NCI-H524 treated with DMSO at 0.1 percent for 48 hours (cell line): Measurements from ENCODE around the gene PIP5K1C.
"Not testable (repeated sequence)": the region's sequence is repeated elsewhere in the genome, so short reads cannot be mapped to it uniquely, and the experiment has no call there.

ENCODE experiments used
- DNase-seq: peaks from one replicate; lab custom pipeline; 2025; lab: John Stamatoyannopoulos, UW

PIP5K1C gene

DNA sequence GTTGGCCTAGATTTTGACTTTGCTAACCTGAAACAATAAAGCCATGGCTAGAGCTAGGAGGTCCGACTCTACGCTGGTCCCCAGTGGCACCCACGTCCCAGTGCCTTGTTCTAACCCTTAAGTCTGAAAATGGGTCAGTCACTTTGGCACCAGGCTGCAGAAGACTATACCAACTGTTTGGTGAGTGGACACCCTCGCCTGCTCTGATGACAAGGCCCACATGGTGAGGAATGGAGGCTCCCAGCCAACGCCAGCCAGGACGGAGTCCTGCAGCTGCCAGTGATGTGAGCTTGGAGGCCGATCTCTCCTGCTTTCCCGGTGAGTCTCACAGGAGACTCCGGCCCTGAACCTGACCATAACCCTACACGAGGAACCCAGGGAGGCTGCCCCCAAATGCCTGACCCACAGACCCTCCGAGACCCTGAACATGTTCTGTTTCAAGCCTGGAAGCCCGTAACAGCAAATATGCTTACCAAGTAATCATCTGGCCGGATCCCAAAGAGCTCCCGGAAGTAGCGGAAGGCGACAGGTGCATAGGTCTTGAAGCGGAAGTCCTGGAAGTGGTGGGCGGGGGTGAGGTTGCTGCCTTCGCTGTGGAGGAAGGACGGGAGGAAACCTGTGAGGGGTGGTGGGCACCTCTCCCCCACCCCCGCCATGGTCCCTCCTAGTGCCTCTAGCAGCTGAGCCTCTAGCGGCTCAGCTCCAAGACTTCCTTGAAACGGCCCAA, 39.6 kb downstream of the PIP5K1C start:
- no peak for DNase-seq

- DNase-seq, result no peak
Observed at GRCh38 chr19:3659746-3660112, 40.5 kb downstream of the PIP5K1C start.

DNA sequence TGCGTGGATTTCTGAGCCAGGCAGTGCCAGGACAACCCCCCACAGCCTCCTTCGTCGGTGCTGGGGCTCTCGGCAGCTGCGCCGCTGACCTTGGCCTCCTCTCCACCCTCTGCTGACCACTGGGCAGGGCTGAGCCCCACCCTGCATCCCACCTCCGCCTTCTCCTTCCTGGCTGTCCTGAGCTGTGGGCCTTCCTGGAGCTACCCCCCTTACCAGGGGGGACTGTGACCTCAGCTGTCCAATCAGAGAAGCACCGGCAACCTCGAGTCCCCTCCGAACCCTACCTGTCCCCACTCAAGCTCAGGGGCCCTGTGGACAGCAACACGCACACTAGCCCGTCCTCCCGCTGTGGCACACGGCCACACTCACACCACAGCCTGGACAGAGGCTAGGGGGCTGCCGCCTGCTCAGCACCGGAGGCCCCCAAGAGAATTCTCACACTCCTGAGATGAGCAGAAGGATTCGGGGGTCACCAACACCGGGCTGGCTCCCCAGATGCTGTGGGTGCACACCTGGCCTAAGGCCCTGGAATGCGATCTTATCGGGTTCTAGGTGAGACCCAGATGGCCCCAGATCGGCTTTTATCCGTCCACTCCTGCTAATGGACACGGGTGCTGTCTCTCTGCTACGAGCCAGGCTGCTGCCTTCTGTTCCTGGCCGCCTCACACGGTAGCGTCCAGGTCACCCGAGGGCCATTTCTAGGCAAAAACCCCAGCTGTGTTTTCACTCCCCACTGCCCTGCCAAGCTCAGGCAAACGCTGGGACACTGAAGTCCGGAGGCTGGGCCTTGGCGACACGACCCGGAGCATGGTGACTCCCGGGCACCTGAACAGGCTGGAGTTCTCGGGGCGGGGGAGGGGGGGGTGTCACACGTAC, 41.2 kb downstream of the PIP5K1C start:
- no peak for DNase-seq

DNA sequence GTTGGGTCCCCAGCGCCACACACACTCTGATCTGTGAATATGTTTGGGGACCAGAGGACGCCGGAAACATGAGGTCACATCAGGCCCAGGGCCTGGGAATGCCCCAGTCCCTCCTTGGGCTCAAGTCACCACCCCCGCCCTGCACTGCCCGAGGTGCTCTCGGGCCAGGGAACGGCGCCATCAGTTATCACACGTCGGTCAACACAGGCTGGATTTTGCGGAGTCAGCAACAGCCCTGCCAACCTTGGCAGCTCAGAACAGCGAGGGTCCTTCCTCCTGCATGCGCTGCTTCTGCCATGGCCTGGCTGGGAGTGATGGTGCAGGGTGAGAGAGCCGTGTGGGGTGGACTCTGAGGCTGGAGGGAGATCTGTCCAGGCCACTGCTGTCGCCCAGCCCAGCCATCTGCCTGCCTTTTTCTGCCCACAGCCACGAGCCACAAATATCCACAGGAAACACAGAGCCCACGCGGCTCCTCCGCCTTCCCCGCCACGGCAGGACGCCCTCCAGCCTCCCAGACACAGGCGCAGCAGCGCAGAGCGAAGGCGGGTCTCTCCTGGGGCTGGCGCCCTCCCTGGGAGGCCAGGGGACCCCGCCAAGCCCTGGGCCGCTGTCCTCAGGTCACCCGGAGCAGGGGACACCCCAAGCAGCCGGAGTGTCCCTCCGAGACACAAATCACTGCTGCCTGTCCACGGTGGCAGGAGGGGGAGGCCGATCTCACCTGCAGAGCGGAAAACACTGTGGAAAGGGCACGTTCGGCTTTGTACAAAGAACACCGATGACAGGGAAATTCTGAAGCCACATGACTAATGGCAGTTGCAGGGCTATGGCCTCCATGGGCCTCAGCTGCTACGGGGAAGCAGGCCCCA, 42.0 kb downstream of the PIP5K1C start:
- no peak for DNase-seq

- DNase-seq, result no peak
Observed at GRCh38 chr19:3657395-3657769, 42.9 kb downstream of the PIP5K1C start.

DNA sequence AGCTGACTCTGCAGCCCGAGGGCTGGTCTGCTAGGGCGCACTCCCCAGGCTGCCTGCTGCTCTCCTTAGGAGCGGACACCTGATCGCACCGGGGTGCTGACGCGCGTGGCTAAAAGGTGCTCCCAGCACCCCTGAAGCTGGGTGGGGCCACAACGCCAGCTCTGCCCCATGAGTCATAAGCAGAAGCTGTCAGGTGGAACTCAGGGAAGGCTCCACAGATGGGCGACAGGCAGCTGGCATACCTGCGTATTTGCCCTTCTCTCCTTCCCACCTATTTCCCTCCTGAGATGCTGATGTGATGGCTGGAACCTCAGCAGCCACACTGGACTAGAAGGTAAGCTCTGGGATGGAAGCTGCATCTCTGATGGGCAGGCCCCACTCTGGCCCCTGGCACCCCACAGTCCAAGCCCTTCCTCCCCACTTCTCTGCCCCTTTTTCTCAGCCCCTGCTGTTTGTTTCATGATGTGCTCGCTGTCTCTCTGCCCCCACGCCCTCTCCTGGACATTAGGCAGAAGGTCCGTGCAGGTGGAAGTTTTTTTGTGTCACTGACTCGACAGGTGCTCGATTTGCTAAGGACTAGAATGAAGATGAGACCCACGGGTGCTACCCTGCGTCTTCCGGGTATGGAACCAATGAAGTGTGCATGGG, 43.4 kb downstream of the PIP5K1C start:
- DNase-seq, result no peak

- peak; percentile 97 for DNase-seq
Observed at GRCh38 chr19:3656073-3656746, 44.1 kb downstream of the PIP5K1C start.

DNA sequence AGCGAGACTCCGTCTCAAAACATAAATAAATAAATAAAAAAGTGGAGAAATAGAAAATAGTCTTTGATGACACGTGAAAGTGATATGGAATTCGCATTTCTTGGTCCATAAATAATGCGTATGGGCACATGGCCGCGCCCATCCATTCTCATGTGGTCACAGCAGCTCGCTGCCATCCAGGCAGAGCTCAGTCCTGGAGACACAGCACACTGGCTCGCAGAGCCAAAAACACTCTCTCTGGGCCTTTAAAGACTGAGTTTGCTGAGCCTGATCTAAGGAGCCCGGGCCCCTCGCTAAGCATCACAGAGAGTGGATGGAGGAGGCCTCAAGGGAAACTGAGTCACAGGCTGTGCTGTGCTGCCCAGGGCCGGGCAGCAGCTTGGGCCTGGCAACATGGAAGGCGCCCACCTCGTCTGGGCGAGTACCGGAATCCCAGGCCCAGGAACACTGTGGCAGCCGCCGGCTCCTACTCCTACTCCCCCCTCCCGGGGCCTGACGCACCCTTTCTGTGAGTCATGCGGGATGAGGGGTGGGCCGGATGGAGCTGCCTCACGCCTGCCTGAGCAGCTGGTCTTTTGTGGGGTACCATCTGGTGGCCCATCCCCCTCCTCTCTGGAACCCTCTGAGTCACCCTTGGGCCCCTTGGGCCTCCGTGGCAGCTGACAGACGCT, 44.7 kb downstream of the PIP5K1C start:
- peak; percentile 94 for DNase-seq

DNA sequence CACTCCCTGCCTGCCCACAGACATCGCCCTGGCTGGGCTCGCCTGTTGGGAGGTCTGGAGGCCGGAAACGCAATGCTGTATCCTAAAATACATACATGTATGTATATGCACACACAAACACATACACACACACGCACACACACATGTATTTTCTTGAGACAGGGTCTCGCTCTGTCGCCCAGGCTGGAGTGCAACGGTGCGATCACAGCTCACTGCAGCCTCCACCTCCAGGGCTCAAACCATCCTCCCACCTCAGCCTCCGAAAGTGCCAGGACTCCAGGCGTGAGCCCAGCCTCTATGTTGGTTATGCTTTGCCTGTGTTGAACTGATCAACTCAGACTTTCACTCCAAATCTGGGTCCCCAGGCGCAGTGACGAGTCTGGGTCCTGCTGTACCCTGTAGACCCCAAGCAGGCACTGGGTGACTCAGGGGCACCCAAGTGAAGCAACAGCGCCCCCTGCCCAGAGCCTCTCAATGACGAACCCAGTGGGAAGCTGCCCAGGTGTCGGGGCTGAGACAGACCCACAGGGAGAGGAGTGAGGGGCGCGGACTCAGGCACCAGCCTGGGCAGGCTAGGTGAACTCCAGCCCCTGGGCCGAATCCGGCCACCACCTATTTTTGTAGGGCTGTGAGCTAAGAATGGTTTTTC, 46.3 kb downstream of the PIP5K1C start:
- DNase-seq, result no peak

DNA sequence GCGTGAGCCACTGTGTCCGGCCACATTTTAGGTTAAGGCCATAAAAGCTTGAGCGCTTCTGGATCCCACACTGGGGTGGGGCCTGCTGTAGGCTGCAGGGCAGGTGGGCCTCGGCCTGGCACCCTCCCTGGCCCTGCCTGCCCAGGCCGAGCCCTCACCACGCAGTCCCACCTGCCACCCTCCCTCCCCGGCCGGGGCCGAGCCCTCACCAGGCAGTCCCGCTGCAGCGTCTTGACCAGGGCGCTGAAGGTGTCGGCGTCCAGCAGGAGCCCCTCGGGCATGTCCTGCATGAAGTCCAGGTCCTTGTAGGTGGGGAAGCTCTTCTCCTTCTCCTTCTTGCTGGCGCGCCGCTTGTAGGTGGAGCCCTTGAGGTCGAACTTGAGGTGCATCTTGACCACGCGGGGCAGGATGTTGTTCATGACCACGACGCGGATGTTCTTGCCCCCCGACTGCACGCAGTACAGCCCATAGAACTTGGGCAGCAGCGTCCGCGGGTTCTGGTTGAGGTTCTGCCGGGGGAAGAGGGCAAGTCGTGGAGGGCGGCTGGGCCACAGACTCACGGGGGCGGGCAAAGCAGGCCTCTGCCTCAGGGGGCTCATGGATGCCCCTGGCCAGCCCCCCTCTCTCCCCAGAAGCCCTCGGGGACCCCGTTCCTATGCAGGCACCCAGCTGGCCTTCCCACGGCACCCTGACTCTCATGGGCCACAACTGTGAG, 47.0 kb downstream of the PIP5K1C start:
- no peak for DNase-seq

GRCh38 chr19:3652422-3652821, 47.8 kb downstream of the PIP5K1C start:
- DNase-seq, result no peak

GRCh38 chr19:3651684-3652083, 48.6 kb downstream of the PIP5K1C start:
- DNase-seq, result no peak

GRCh38 chr19:3649888-3650287, 50.4 kb downstream of the PIP5K1C start:
- DNase-seq, result no peak

DNA sequence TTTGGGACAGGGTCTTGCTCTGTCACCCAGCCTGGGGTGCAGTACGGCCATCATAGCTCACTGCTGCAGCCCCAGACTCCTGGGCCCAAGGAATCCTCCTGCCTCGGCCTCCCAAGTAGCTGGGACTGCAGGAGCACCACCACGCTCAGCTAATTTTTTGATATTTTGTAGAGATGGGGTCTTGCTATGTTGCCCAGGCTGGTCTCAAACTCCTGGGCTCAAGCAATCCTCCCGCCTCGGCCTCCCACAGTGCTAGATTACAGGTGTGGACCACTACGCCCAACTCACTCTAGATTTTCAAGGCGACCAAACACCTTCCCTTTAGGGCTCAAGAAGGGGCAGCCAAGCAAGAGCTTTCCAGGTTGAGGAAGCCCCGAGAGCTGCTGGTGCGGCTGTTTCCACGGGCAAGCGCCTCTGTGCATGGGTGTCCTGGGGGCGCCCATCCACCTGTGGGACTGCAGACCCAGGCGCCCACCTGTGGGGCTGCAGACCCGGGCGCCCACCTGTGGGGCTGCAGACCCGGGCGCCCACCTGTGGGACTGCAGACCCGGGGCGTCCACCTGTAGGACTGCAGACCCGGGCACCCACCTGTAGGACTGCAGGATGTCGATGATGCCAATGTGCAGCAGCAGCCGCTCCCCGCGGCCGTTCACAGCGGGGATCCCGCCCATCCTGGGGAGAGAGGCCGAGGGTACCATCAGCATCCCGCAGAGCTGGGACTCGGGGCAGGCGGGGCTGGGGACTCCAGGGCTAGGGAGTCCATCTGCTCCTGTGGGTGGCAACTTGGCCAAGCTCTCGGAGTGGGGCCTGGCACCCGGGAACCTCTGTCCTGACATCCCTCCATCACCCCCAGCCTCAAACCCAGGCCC, 52.0 kb downstream of the PIP5K1C start:
- no peak for DNase-seq

DNA sequence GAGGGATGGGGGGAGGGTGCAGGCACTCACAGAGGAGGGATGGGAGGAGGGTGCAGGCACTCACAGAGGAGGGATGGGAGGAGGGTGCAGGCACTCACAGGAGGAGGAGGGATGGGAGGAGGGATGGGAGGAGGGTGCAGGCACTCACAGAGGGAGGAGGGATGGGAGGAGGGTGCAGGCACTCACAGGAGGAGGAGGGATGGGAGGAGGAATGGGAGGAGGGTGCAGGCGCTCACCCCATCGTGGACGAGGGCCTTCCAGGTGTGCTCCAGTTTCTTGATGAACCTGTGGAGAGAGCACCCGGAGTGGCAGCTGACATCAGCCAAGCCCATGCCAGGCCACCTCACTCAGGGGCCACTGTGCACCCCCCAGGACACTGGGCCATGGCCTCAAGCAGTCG, 53.2 kb downstream of the PIP5K1C start:
- DNase-seq, result not testable (repeated sequence)

DNA sequence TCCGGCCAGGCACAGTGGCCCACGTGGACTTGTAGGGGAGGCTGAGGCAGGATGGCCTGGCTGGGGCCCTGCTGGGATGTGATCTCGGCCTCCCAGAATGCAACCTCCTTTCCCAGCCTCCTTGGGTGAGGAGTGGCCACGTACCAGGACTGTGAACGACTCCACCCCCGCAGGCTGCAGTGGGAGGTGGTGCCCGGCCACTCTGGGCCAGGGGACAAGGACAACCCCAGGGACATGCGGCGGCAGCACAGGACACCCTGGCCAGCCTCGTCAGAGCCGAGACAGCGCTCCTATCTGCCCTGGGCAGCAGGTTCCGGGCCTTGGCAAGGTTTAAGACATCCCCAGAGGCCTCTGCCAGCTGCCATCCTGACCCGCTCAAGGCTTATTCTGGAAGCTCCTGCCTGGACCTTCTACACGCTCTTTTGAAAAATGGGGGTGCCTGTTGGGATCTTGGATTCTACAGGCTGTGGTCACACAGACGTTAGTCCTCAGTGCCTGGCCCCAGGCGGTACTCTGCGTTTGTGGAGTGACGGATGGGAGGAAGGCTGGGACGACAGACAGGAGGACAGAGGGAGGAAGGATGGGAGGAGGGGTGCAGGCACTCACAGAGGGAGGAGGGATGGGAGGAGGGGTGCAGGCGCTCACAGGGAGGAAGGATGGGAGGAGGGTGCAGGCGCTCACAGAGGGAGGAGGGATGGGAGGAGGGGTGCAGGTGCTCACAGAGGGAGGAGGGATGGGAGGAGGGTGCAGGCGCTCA, 53.8 kb downstream of the PIP5K1C start:
- no peak for DNase-seq

GRCh38 chr19:3645726-3646125, 54.5 kb downstream of the PIP5K1C start:
- DNase-seq, result no peak

- no peak for DNase-seq
Observed at GRCh38 chr19:3645067-3645396, 55.2 kb downstream of the PIP5K1C start.
